GM18873 (cell line): Measurements from ENCODE around the gene TEX11.
"Not testable (repeated sequence)": the region's sequence is repeated elsewhere in the genome, so short reads cannot be mapped to it uniquely, and the experiment has no call there.

Source experiments
- ATAC-seq: cut with Tn5 transposase; IDR thresholded peaks from one replicate; pipeline ENCODE4 v1.9.1; 2021; ENCODE audit warnings: mild to moderate bottlenecking, moderate library complexity, moderate number of reproducible peaks; ENCODE audit not compliant: unreplicated experiment, low FRiP score

TEX11 gene

DNA sequence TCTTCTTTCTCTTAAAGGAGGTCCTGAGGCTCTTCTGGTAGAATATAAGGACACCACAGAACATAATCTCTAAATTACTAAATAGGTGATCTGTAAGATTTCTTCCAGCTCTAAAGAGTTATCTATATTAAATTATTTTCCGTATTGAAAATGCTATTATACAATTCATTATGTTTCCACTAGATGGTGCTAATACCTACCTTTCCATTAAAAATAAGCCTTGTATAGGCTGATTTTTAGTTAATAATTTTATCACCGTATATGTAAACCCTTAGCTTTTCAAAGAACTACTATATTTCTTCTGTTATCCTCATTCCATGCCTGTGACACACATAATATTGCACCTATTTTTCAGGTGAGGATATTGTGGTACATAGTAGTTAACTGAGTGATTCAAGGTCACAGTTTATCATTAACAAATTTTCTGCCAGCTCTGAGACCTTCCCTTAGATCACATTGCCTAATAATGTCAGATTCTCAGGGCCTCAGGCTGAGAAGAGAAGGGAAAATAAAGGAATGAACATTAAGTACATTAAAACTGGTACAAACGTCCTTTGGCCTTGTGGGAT is 138.8 kb downstream of the TEX11 start:
- no peak for ATAC-seq

- ATAC-seq, result no peak
Measured at GRCh38 chrX:70762285-70762684, 146.2 kb downstream of the TEX11 start.

GRCh38 chrX:70755850-70756249 is 152.7 kb downstream of the TEX11 start:
- no peak for ATAC-seq

- no peak for ATAC-seq
Measured at GRCh38 chrX:70754169-70754848, 154.2 kb downstream of the TEX11 start.

GRCh38 chrX:70733774-70734173 is 174.7 kb downstream of the TEX11 start:
- ATAC-seq, result not testable (repeated sequence)

DNA sequence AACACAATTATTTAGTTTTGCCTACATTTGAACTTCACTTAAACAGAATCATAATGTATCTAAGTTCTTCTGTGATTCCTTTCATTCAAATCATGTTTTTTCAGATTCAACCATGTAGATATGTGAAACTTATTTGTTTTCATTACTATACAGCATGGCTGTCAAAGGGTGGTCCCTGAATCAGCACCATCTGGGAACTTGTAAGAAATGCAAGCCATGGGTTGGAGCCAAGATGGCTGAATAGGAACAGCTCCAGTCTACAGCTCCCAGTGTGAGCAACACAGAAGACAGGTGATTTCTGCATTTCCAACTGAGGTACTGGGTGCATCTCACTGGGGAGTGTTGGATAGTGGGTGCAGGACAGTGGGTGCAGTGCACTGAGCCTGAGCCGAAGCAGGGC is 180.6 kb downstream of the TEX11 start:
- not testable (repeated sequence) for ATAC-seq

DNA sequence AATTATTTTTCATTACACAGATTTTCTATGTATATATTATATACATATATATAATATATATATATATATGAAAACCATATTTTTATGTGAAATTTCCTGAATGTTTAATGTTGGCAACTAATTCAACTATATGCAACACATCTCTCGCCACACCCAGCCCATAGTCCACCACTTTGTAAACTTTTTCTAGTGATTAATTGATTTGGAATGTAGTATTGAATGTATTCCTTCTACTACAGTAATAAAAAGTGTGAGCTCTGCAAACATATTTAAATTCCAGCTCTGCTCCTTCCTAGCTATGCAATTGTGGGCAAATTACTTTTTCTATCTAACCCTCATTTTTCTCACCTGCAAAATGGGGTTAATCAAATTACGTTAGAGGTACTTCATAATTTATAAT is 187.8 kb downstream of the TEX11 start:
- ATAC-seq, result no peak

GRCh38 chrX:70711336-70711735 is 197.2 kb downstream of the TEX11 start:
- not testable (repeated sequence) for ATAC-seq

DNA sequence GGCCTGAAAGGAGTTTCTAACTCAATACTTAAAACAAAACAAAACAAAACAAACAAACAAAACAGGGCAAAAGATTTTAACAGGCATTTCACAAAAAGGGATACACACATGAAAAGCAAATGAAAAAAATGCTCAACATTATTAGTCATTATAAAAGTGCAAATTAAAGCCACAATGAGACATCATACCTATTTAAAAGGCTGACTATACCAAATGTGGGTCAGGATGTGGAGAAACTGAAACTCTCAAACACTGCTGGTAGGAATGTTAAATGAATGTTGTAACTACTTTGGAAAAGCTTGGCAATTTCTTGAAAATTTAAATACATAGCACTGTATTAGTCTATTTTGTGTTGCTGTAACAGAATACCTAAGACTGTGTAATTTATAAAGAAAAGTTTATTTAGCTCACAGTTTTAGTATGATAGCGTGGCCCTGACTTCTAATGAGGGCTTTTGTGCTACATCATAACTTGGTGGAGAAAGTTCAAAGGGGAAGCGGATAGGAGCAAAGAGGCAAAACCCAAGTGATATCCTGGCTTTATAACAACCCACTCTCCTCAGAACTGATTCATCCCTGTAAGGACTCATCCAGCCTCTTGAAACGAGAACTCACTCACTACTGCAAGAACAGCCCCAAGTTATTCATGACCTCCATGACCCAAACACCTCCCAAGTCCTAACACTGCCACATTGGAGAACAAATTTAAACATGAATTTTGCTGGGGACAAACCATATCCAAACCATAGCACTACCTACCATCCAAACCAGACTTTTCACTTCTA is 214.0 kb downstream of the TEX11 start:
- ATAC-seq, result no peak

DNA sequence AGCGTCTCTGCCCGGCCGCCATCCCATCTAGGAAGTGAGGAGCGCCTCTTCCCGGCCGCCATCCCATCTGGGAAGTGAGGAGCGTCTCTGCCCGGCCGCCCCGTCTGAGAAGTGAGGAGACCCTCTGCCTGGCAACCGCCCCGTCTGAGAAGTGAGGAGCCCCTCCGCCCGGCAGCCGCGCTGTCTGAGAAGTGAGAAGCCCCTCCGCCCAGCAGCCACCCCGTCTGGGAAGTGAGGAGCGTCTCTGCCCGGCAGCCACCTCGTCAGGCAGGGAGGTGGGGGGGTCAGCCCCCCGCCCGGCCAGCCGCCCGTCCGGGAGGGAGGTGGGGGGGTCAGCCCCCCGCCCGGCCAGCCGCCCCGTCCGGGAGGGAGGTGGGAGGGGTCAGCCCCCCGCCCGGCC is 229.1 kb downstream of the TEX11 start:
- ATAC-seq, result not testable (repeated sequence)

DNA sequence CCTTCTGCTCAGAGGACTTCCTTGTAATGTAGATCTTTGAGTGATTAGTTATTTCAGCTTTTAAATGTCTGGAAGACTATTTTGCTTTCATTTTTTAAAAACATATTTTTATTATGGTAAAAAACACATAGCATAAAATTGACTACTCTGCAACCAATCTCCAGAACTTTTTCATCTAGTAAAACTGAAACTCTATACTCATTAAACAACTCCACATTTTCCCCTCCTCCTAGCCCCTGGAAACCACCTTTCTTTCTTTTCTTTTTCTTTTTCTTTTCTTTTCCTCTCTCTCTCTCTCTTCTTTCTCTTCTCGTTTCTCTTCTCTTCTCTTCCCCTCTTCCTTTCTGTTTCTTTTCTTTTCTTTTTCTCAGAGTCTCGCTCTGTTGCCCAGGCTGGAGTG is 233.2 kb downstream of the TEX11 start:
- no peak for ATAC-seq

DNA sequence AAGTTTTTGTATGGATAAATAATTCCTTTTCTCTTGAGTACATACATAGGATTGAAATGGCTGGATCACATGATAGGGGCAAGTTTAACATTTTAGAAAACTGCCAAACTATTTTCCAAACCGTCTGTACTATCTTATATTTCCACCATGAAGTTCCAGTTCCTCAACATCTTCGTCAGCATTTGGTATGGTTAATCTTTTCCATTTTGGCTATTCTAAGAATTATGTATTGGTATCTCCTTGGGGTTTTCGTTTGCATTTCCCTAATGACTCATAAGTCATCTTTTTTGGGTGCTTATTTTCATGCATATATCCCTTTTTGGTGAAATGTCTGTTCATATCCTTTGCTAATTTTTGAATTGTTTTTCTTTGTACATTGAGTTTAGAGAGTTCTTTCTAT is 236.2 kb downstream of the TEX11 start:
- no peak for ATAC-seq

DNA sequence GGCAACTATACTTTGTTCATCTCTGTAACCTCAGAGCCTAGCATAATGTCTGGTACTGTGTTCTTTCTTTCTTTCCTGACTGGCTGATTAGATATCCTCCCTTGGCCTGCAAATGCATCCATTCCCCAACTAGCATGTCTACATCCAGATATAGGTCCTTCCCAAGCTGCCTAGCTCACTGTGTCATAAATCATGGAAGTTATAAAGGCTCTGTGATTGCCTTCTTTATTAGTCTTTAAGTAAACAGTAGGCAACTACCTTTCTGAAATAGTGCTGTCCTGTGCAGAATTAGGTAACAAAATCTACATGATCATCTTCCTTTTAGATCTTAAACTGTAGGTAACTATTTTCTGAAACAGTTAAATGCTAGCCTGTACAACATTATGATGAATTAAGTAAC is 239.4 kb downstream of the TEX11 start:
- no peak for ATAC-seq

- ATAC-seq, result no peak
Measured at GRCh38 chrX:70664726-70665125, 243.8 kb downstream of the TEX11 start.

DNA sequence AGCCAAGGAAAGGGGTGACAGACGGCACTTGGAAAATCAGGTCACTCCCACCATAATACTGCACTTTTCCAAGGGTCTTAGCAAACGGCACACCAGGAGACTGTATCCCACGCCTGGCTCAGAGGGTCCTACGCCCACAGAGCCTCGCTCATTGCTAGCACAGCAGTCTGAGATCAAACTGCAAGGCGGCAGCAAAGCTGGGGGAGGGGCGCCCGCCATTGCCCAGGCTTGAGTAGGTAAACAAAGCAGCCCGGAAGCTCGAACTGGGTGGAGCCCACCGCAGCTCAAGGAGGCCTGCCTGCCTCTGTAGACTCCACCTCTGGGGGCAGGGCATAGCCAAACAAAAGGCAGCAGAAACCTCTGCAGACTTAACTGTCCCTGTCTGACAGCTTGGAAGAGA is 247.4 kb downstream of the TEX11 start:
- not testable (repeated sequence) for ATAC-seq

DNA sequence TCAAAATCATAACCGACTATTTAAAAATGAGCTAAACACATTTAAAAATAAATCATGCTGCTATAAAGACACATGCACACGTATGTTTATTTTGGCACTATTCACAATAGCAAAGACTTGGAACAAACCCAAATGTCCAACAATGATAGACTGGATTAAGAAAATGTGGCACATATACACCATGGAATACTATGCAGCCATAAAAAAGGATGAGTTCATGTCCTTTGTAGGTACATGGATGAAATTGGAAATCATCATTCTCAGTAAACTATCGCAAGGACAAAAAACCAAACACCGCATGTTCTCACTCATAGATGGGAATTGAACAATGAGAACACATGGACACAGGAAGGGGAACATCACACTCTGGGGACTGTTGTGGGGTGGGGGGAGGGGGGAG is 251.0 kb downstream of the TEX11 start:
- ATAC-seq, result not testable (repeated sequence)

DNA sequence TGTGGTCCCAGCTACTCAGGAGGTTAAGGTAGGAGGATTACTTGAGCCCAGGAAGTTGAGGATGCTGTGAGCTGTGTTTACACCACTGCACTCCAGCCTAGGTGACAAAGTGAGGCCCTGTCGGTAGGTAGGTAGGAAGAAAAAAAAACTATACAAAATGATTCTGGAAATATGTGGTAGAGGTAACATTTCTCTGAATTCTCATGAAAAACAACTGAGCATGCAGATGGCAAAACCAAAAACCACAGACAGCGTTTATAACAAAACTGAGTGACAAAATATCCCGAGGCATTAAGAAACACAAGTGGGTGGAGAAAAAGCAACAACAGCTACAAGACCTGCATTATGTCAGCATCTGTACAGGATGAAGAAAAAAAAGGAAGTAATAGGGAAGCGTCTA is 252.2 kb downstream of the TEX11 start:
- ATAC-seq, result no peak

GRCh38 chrX:70647910-70648309 is 260.6 kb downstream of the TEX11 start:
- ATAC-seq, result not testable (repeated sequence)

- no peak for ATAC-seq
Measured at GRCh38 chrX:70636218-70636617, 272.3 kb downstream of the TEX11 start.

- no peak for ATAC-seq
Measured at GRCh38 chrX:70635669-70636068, 272.8 kb downstream of the TEX11 start.

DNA sequence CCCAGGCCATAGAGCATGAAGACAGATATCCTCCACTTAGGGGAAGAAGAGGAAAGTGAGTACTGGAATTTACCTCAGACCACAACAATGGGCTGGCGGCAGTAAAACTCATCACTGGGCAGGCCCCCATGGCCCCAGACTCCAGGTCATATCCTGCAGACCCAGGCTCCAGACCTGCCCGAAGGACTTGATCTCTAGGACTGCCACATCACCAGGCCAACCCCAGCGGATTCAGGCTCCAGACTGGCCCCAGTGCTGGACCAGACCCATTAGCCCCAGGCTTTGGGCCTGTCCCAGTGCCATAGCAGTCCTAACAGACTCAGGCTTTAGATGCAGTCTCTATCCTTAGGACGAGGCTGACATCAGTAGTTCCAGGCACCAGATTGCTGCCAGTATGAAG is 273.3 kb downstream of the TEX11 start:
- ATAC-seq, result no peak

GRCh38 chrX:70621743-70622142 is 286.8 kb downstream of the TEX11 start:
- no peak for ATAC-seq
